HG03520 (cell line): ENCODE data around the gene MSI2.

Experiments used
- ATAC-seq: cut with Tn5 transposase; IDR thresholded peaks from one replicate; pipeline ENCODE4 v1.9.1; 2021; ENCODE audit warnings: mild to moderate bottlenecking, moderate library complexity; ENCODE audit not compliant: unreplicated experiment

Gene MSI2

GRCh38 chr17:57548421-57549410 is 292.4 kb downstream of the MSI2 start:
- no peak for ATAC-seq

DNA sequence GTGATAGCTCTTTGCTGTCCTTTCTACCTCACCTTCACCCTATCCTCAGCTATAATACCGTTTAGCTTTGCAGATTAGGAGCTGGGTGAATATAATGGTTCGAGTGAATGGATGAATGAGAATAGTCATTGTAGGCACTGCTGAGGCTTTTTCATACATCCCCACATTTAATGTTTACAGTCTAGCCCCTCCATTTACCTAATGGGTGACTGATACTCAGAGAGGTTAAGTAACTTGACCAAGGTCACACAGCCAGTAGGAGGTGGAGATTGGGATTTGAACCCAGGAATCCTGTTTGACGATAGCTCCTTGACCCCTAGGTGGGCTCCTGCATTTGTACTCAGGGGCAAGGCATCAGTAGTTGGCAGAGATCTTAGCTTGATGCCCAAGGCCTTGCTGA is 293.1 kb downstream of the MSI2 start:
- no peak for ATAC-seq

DNA sequence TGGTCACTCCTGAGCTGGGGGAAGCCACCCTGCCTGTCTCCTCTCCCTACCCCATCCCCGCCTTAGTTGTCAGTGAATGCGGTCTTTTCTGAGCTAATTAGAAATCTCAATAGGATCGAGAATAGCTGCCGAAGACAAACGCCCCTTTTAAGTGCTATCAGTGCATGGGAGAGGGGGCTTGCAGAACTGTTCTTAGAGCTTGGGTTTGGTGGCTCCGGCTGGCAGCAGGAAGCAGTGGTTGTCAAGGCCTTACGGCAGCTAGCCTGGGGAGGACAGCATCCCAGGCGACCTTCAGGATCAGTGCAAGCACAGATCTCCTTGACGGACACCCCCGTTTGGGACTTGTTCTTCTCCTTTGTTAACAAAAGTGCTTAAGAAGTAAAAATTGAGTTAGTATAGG is 293.7 kb downstream of the MSI2 start:
- no peak for ATAC-seq

DNA sequence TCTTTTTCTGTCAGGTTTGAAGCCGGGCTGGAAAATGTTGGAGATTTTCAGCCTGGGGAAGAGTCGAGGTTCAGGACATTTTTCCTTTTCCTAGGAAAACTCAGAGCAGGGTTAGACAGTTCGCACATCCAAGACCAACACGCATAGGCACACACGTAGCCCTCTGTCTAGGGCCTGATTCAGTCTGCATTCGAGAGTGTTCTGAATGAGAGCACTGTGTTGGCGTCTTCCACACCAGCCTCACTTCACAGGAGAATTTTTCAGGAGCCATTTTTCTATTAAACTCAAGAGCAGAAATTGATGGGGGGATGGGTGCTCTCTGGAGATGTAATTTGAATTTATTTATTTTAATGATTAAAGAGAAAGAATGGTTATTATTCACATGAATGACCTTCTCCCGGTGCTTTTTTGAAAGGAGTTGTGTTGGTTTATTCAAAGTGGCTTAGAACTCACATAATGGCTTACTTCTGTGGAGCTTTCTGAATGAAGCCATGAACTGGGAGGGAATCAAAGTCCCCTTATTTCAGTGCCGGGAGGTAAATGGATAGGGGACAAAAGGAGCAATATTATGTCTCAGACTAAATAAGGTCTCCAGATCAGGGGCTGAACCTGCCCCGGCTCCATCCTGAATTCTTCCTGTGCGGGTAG is 294.5 kb downstream of the MSI2 start:
- no peak for ATAC-seq

DNA sequence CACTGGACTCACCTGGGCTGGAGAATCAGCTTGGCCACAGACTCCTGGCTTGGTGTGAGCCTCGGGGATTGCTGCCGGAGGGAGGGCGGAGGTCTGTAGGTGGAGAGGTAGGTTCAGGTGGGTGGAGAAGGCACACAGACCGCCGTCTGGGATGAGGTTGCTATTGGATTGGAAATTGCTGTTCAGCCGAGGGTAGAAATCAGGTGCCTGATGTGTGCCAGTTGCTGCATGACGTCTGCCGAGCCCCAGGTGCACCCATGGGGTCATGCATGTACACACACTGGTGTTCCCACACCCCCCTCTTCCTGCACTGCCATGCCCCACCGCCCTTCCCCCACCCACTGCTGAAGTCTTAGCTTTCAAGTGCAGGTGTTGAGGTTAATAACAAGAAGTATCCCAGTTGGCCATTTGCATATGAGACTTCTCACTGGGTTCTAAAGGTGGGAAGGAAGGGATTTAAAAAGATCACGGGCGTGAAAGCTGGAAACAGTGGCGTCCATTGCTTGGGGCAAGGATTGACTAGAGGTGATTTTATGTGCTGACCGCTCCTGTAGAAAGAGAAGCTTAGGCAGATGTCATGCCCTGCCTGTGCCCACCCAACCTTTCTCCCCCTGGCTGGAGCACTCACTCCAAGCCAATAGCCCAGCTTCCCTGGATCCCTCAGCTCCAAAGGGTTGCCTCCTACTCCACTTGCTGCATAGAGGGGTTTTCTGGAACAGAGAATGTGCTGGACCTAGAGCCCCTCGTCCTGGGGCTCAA is 295.2 kb downstream of the MSI2 start:
- ATAC-seq: no peak

- no peak for ATAC-seq
These were observed 295.8 kb downstream of the MSI2 start for GRCh38 chr17:57552114-57552624.

GRCh38 chr17:57553526-57553925 is 297.2 kb downstream of the MSI2 start:
- ATAC-seq: no peak

- ATAC-seq: no peak
These were observed 297.9 kb downstream of the MSI2 start for GRCh38 chr17:57553991-57554825.

DNA sequence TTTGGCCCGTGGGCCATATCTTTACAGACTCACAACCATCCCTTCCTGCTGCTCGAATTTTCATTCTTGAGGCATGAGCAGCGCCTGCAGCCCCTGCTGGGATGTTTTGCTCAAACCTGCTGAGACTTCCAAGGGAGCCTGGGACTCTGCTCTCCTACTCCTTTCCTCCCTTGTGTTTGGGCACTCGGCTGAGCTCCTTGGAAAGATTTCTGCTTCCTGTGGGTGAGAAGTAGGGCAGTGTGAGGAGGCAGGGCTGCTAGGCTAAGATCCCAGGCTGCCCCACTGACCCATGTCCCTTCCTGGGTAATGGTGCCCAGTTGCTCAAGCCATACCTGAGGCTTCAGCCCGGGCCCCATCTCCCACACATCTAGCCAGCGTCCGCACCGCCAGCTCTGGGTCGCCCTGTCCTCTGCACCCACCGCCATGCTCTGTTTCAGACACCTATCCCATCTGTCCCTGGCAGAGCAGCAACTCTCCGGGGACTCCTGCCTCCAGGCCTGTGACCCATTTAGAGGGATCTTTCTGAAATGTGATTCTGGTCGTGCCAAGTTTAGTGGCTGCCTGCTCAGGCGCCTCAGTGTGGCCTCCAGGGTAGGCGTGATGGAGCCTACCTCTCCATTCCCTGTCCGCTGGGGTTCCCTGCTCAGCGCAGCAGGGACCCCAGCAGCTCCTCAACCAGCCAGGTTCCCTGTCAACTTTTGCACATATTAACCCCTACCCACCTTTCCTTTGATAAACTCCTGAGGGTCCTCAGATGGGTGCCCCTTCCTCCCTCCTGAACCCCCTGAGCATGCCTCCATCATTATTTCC is 298.7 kb downstream of the MSI2 start:
- no peak for ATAC-seq

- no peak for ATAC-seq
These were observed 299.4 kb downstream of the MSI2 start for GRCh38 chr17:57555636-57556175.

DNA sequence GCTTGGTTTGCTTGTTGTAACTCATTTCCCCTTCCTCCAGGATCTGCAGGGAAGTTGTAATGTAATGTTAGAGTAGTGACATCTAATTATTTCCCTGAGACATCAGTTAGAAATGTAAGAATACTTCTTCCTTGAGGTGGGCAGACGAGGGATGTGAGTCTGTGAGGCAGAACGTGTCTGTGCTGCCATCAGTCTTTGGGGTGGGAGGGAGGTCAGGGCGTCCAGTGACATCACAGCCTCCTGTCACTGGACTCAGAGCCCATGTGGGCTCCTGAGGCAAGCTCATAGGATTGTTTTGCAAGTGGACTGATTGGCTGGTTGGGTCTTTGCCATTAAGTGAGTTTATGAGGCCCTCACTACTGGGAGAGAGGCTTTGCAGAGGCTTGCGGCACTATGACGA is 300.0 kb downstream of the MSI2 start:
- ATAC-seq: no peak

GRCh38 chr17:57556977-57557376 is 300.7 kb downstream of the MSI2 start:
- no peak for ATAC-seq

- ATAC-seq: no peak
These were observed 301.1 kb downstream of the MSI2 start for GRCh38 chr17:57557416-57557815.

DNA sequence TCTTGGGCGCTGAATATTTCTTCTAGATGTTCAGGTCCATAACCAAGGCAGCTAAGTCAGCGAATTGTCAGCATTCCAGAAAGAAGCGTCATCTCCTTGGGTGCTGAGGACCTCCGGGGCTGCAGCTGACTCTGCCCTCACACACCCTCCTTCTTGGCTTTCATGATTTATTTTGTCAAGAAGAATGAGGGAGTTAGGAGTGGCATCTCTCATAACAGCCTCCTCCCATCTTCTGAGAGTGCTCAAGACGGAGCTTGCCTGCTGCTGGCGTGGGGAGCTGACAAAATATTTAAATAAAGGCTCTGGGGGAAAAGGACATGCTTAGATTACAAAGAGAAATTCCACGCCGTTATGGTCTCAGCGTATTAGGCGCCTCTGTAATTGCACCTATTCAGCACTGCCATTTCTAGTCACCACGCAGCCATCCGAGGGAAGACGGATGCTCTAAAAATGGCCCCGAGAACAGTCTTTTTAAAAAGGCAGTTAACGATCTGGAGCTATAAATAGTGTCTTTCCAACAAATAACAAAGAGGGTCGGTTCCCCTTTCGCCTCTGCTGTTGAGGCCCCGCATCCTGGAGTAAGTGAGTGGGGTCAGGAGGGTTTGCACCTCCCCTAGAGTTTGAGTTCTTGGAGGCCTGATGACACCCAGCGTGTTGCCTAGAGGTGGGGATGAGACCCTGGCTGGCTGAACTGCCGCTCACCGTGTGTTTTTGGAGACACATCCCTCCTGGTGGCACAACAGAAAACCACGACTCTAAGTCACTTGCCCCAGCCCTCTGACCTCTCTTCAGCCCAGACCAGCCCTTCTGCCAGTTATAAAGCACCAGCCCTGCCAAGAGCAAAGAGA is 301.7 kb downstream of the MSI2 start:
- no peak for ATAC-seq

GRCh38 chr17:57559226-57559625 is 302.9 kb downstream of the MSI2 start:
- ATAC-seq: no peak

DNA sequence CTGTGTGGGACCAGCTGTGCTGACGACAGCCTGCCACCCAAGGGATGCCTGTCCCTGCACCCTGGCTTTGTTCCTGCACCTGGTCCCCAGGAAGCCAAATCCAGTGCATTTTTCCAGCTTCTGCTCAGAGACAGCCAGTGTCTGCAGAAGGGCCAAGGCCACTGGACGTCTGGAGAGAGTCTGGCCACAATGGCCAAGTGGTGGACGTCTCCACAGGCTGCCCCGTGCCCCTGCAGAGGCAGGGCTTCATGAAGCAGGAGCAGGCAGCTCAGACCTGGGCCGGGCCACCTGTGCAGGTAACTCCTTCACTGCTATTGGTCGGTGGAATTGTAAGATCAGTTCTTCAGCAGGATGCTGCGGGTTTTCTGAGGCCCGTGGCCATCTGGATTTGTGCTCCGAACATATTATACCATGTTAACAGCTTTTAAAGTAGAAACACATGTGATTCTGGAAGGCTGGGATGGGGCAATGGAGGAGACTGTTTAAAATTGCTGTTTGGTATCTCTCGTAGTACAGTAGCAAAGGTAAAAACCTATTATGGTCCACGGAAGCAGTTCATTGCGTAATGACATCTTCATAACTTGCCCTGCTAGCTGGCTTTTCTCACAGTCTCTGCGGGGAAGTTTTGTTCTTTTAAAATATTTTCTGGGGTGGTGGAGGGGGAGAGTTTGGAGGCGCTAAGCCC is 303.5 kb downstream of the MSI2 start:
- no peak for ATAC-seq

DNA sequence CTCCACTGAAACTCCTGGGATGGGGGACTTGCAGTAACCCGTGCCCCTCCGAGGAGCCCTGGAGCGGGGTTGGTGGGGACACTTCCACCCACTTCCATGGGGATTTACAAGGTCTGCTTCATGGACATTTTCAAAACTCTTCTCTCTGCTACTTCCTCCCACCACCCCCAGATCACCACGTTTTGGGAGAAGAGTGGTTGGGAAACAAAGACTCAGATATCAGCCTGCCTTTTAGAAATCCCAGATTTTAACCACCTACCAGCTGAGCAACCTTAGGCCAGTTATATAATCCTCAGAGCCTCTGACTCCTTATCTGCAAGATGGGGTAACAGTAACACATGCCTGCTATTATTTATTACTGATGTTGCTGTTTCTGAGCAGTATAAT is 304.0 kb downstream of the MSI2 start:
- no peak for ATAC-seq
